Embryonic facial prominence (tissue), 1 donor: Measurements from ENCODE around the gene SMAD6.
A peak's percentile ranks its signal among the peaks of the same experiment; 100 is the strongest.
"Not testable (repeated sequence)": the region's sequence is repeated elsewhere in the genome, so short reads cannot be mapped to it uniquely, and the experiment has no call there.

Source experiments
- DNase-seq: peaks from one replicate; pipeline ENCODE4 v3.0.0-alpha.2; 2016; ENCODE audit errors: extremely low spot score

SMAD6 gene

GRCh38 chr15:66675446-66675845 is 26.6 kb upstream of the SMAD6 start:
- no peak for DNase-seq

GRCh38 chr15:66677336-66677735 is 24.7 kb upstream of the SMAD6 start:
- no peak for DNase-seq

- DNase-seq: no peak
Measured at GRCh38 chr15:66679061-66679656, 22.9 kb upstream of the SMAD6 start.

- DNase-seq: no peak
Measured at GRCh38 chr15:66679657-66680108, 22.4 kb upstream of the SMAD6 start.

GRCh38 chr15:66680502-66680901 is 21.5 kb upstream of the SMAD6 start:
- no peak for DNase-seq

GRCh38 chr15:66681395-66681794 is 20.6 kb upstream of the SMAD6 start:
- no peak for DNase-seq

- no peak for DNase-seq
Measured at GRCh38 chr15:66682246-66682645, 19.8 kb upstream of the SMAD6 start.

- DNase-seq: no peak
Measured at GRCh38 chr15:66682865-66683264, 19.2 kb upstream of the SMAD6 start.

GRCh38 chr15:66684136-66684681 is 17.8 kb upstream of the SMAD6 start:
- no peak for DNase-seq

GRCh38 chr15:66685638-66686150 is 16.3 kb upstream of the SMAD6 start:
- DNase-seq: no peak

- not testable (repeated sequence) for DNase-seq
Measured at GRCh38 chr15:66690912-66691311, 11.1 kb upstream of the SMAD6 start.

- DNase-seq: no peak
Measured at GRCh38 chr15:66691727-66692126, 10.3 kb upstream of the SMAD6 start.

- no peak for DNase-seq
Measured at GRCh38 chr15:66692391-66692790, 9.6 kb upstream of the SMAD6 start.

GRCh38 chr15:66692808-66693596 is 9.0 kb upstream of the SMAD6 start:
- DNase-seq: no peak

- DNase-seq: no peak
Measured at GRCh38 chr15:66696770-66697169, 5.3 kb upstream of the SMAD6 start.

- DNase-seq: no peak
Measured at GRCh38 chr15:66698318-66698961, 3.6 kb upstream of the SMAD6 start.

GRCh38 chr15:66698971-66699370 is 3.1 kb upstream of the SMAD6 start:
- DNase-seq: no peak

GRCh38 chr15:66700412-66700801 is 1.6 kb upstream of the SMAD6 start:
- DNase-seq: no peak

- DNase-seq: peak; percentile 88
Measured at GRCh38 chr15:66700802-66701421, 1.1 kb upstream of the SMAD6 start.

GRCh38 chr15:66701422-66702034 is 508 bp upstream of the SMAD6 start:
- peak; percentile 53 for DNase-seq

GRCh38 chr15:66702787-66703539 is 927 bp downstream of the SMAD6 start:
- no peak for DNase-seq
